Subcutaneous adipose tissue (tissue), 4 donors: ENCODE measurements around the gene NUDT3. TPM values are rescaled to one million over a fixed set of nuclear protein-coding genes. Genes with fewer than 3 reads are reported as not detected.

ENCODE experiments used
- total RNA-seq, 4 donors: library from RNA; depleted of rRNA; stranded (reverse); fragments of >200 nt; gene quantifications; one replicate each; pipeline ENCODE4 v1.1.0, GENCODE V29; 2016
- TF ChIP-seq, protein P1 (sequence below): fragments of 450-650 bp; IDR thresholded peaks from one replicate; pipeline ENCODE4 v1.5.1; 2016; ENCODE audit warnings: low read depth, mild to moderate bottlenecking, control low read depth, antibody characterized with exemption, moderate library complexity

NUDT3 gene
- total RNA-seq, 4 donors from 2014 or later, result 27.2 to 33.5 (median 30.5) TPM

DNA sequence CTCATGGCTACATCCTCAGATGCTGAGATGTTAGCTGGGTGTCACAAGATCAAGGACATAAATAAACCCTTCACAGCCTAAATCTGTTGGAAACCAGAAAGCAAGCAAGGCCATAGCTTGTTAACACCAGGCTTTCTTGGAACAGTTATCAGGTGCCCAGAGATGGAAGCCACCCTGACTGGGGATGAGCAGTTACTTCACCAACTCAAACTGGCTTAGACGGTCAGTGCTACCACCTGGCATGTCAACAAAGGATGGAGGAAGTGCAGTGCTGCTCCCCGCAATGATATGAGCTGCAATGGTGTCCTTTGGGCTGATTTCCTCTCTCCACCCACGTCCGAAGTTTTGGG, 114.7 kb downstream of the NUDT3 start:
- TF ChIP-seq, protein P1, sequence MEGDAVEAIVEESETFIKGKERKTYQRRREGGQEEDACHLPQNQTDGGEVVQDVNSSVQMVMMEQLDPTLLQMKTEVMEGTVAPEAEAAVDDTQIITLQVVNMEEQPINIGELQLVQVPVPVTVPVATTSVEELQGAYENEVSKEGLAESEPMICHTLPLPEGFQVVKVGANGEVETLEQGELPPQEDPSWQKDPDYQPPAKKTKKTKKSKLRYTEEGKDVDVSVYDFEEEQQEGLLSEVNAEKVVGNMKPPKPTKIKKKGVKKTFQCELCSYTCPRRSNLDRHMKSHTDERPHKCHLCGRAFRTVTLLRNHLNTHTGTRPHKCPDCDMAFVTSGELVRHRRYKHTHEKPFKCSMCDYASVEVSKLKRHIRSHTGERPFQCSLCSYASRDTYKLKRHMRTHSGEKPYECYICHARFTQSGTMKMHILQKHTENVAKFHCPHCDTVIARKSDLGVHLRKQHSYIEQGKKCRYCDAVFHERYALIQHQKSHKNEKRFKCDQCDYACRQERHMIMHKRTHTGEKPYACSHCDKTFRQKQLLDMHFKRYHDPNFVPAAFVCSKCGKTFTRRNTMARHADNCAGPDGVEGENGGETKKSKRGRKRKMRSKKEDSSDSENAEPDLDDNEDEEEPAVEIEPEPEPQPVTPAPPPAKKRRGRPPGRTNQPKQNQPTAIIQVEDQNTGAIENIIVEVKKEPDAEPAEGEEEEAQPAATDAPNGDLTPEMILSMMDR, result no peak

DNA sequence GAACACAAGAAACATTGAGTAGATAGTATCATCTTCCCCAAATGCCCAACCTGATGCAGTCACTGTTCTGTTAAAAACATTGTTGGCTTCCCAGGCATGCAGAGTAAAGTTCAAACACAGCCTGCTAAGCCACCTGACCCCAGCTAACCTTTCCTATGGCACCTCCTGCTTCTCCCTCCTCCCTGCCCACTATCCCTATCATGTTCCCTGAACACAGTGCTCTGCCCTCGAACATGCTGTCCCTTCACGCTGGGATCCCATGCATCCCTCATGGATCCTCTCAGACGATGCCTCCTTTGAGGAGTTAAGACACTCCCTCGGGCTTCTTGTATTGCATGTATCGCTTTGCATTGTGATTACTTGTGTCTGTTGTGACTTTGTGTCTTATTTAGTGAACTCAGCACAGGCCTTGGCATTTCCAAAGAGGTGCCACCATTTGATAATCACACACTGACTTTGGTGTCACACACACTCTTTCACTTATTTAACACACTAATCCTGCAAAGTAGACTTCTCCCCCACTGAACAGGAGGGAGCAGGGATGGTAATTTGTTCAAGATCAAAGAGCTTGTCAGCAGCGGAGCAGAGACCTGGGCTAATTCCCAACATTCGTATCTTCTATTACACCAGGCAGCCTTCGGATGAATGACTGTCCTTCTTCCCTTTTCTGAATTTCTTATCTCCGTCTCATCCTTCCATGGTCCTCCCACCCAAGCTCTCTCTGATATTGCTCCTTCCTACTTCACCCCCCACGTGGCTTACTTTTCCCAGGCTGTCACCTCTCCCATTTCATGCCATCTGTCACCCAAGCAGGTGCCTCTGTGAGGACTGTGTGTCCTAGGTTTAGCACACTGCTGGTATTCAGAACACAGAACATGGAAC, 115.3 kb downstream of the NUDT3 start:
- TF ChIP-seq, protein P1, result no peak

DNA sequence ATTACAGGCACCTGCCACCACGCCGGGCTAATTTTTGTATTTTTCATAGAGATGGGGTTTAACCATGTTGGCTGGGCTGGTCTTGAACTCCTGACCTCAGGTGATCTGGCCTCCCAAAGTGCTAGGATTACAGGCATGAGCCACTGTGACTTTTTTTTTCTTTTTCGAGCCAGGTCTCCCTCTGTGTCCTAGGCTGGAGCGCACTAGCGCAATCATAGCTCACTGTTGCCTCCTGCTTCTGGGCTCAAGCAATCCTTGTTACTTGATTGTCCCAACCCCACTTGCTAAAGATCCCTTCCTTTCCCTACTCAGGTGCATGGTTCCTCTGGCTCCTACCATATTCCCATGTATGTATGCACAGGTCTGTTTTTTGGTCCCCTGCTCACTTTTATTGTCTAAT, 116.3 kb downstream of the NUDT3 start:
- TF ChIP-seq, protein P1, result no peak

DNA sequence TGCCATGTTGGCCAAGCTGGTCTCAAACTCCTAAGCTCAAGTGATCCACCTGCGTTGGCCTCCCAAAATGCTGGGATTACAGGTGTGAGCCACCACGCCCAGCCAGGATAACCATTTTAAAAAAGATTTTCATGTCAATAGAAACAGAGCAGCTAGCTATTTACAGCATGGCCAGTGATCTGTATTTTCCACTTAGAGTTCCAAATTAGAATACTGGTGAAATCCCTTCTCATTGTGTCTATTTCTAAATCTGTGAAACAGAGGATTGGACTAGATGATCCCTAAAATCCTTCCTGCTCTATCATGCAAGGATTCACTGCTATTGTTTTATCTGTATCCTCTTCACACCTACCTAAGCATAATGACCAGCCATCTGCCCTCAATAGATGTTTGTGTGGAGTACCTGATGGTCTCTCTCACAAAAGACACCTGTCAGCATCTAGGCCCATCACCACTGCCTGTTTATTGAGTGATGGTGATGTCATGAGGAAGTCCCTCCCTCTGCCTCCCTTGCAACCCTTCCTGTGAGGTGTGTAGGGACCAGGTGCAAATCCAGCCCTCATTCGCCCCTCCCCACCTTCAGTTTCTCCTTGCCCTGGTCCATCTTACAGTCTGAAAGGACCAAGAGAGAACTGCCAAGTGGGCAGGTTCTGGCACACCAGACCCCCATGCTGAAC, 117.2 kb downstream of the NUDT3 start:
- TF ChIP-seq, protein P1, result no peak

DNA sequence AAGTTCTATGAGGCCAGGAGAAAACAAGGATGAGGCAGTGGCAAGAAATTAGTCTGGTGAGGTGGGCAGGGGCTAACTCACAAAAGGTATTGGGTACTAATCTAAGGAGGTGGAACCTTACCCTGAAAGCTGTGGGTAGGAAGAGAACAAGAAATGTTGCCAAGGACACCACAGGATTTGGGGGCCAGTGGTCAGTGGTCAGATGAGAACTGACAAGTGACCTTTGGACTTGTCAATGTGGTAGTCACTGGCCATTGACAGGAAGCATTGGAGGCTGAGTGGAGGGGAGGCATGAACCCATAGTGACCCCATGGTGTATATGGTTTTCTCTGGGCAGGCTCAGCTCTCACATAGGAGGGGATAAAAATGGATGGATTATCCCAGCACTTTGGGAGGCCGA, 118.3 kb downstream of the NUDT3 start:
- TF ChIP-seq, protein P1, result no peak

DNA sequence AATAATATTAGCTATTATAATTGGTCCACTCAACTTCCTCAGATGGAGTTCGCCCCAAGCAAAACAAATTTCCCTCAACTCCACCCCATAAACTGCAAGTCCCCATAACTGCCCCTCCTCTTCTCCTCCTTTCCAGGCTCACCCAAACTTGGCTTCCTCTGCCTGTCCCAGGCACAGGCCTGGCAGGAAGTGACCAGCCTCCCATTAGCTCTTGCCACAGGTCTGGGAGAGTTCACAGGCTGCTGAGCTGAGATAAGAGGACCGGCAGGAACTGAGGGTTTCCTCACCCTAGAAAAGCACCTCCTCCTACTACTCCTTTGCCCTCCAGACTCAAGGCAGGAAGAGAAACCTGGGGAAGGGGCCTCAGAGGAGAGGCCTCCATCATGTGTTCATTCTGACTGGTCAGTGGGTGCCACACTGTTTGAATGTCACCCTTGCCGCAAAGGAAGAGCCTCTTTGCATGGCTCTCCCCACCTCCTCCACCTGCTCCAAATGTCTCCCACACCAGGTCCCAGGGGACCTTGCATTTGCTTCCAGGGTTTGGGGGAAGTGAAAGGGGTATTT, 119.1 kb downstream of the NUDT3 start:
- TF ChIP-seq, protein P1, result no peak
